GM19023 (cell line): Measurements from ENCODE around the gene SORBS1.

ENCODE experiments used
- ATAC-seq: cut with Tn5 transposase; IDR thresholded peaks from one replicate; pipeline ENCODE4 v1.9.1; 2021; ENCODE audit warnings: mild to moderate bottlenecking, moderate library complexity; ENCODE audit not compliant: unreplicated experiment

Gene SORBS1

GRCh38 chr10:95279042-95279820 is 281.9 kb downstream of the SORBS1 start:
- no peak for ATAC-seq

GRCh38 chr10:95278061-95278988 is 282.8 kb downstream of the SORBS1 start:
- no peak for ATAC-seq

- ATAC-seq = no peak
Measured at GRCh38 chr10:95277614-95278013, 283.6 kb downstream of the SORBS1 start.

- ATAC-seq = no peak
Measured at GRCh38 chr10:95277201-95277570, 284.0 kb downstream of the SORBS1 start.

- peak; percentile 45 for ATAC-seq
Measured at GRCh38 chr10:95276367-95277200, 284.6 kb downstream of the SORBS1 start.

GRCh38 chr10:95275726-95276366 is 285.3 kb downstream of the SORBS1 start:
- ATAC-seq = no peak

- ATAC-seq = no peak
Measured at GRCh38 chr10:95273393-95274312, 287.5 kb downstream of the SORBS1 start.

- no peak for ATAC-seq
Measured at GRCh38 chr10:95268438-95268837, 292.7 kb downstream of the SORBS1 start.

GRCh38 chr10:95267251-95267650 is 293.9 kb downstream of the SORBS1 start:
- ATAC-seq = no peak

- peak; percentile 75 for ATAC-seq
Measured at GRCh38 chr10:95266674-95267095, 294.5 kb downstream of the SORBS1 start.

GRCh38 chr10:95265572-95265971 is 295.6 kb downstream of the SORBS1 start:
- ATAC-seq = no peak

GRCh38 chr10:95264227-95265051 is 296.7 kb downstream of the SORBS1 start:
- ATAC-seq = no peak

- no peak for ATAC-seq
Measured at GRCh38 chr10:95263864-95264226, 297.3 kb downstream of the SORBS1 start.

GRCh38 chr10:95262763-95263518 is 298.2 kb downstream of the SORBS1 start:
- ATAC-seq = no peak

- ATAC-seq = no peak
Measured at GRCh38 chr10:95261926-95262325, 299.2 kb downstream of the SORBS1 start.
